Anterior cingulate cortex (tissue), 58 donors: ENCODE data around the gene NPVF.
A peak's percentile ranks its signal among the peaks of the same experiment; 100 is the strongest.

Source experiments
- DNase-seq, 58 donors: peaks; one replicate each; lab custom pipeline; 2025; lab: John Stamatoyannopoulos, UW

The NPVF gene

DNA sequence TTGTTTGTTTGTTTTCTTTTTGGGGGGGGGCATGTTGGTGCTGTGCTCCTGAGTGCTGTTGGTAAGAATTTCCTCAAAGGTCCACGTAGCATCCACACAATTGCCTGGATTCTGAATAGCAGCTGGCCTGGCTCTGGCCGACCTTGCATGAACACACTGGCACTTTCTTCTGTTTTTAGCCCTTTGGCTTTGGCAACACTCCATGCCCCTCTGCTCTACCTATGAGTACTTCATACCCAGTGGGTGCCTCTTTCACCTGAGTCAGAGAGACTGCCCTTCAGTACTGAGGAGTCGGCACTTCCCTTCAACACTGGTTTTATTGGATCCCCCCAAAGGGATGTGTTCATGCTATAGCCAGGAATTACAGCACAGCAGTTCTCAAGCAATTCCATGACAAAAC lies 7.2 kb upstream of the NPVF start:
- DNase-seq: no peak

DNA sequence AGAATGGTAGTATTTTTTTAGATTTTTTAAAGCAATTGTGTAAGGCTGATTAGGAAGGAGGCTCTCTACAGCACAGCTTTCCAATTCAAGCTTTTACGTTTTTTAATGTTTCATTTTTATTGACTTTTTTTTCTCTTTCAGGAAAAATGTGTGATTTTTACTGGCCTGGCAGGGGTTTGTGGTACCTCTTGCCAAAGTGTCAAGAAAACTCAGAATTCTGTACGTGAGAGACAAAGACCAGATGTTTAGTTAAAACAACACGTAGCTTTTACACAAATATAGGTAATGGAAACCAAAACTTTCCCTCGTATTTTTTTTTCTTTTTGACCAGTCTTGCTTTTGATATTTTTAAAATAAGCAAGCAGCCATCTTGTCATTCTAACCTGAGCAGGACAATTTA lies 6.0 kb upstream of the NPVF start:
- no peak for DNase-seq

DNA sequence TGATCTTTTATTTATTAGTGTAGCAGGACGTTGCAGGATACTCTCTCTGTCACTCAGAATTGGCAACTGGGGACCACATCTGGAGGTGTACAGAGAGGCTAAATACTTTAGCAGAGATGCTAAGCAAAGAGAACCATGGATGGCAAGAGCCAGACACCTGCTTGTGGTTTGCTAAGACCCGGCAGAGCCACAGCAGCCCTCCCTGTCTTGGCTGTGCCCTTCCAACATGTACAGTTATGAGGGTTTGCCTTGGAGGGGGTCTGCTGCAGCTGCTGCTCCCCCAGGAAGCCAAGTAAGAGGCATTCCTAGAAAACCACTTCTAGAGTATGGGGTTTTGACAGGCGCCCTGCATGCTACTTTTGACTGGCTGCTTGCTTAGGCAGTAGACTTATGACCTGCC lies 5.1 kb downstream of the NPVF start:
- no peak for DNase-seq

DNA sequence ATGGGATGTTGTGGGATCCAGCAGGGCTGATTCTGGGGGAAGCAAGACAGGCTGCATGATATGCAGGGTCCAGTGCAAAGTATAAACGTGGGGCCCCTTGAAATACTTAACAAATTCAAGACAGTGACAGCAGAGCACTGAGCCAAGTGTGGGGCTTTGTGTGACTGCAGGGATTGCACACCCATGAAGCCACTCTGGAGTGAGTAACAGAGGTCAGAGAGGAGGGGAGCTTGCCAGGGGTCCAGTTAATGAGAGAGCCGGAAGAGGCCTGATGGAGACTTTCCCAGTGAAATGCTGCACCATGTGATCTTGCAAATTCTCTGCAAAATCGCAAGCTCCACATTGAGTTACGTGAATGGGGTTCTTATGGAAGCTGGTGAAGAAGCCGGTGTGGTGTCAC lies 5.6 kb downstream of the NPVF start:
- no peak for DNase-seq

DNA sequence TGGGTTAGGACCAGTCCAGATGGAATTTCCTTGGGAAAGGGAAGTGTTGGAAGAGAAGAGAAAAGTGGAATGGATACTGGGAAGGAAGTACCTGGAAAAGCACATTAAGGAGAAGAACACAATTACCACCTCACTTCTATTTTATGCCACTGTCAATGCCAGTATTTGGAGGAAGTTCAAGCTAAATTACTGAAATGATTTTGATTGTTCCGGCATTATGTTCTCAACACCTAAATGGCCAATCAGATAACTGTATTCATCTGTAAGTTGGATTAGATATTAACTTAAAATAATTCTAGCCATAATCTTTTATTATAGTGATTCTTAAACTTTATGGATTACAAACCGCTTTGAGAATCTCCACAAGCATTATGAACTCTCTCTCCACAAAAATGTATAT lies 7.3 kb downstream of the NPVF start:
- DNase-seq: no peak

DNA sequence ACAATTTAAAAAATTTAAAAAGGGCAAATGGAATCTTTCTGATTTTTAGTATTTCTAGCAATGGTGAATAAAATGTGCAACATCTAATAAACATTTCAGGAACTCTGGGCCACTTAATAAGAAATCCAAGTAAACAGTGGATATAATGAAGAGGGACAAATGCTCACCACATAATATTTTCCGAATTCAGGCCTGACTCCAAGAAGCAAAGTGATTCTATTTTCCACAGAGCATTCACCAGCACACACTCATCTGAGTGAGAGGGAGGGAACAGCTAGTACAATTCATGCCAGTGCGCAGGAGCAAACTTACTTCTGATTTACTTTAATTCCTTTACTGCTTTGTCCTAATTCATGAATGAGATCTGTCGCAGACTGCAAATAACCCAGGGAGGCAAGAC lies 10.1 kb downstream of the NPVF start:
- DNase-seq: no peak

DNA sequence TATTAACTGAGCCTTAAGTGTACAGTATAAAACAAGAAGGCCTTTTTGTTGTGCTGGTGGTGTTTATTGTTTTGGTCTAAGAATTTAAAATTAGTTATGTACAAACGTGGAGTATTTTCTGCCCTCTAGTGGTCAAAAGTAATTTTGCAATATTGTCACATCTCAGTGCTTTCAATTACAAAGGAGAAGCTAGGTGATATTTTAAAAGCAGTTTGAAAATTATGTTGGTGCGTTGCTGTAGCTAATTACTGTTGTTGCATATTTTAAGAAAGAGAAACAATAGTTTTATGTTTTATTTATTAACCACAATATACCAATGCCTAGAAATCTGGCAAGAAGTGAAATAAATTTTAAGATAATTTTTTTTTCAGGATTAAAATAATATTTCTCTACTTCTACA lies 11.4 kb downstream of the NPVF start:
- peak in 2 of 58 donors; percentile 1 to 40 for DNase-seq

- DNase-seq: no peak
Measured at GRCh38 chr7:25215694-25216335, 12.5 kb downstream of the NPVF start.

GRCh38 chr7:25208525-25209221 lies 19.6 kb downstream of the NPVF start:
- no peak for DNase-seq

GRCh38 chr7:25207887-25208286 lies 20.4 kb downstream of the NPVF start:
- DNase-seq: no peak

- DNase-seq: no peak
Measured at GRCh38 chr7:25206765-25207164, 21.5 kb downstream of the NPVF start.

DNA sequence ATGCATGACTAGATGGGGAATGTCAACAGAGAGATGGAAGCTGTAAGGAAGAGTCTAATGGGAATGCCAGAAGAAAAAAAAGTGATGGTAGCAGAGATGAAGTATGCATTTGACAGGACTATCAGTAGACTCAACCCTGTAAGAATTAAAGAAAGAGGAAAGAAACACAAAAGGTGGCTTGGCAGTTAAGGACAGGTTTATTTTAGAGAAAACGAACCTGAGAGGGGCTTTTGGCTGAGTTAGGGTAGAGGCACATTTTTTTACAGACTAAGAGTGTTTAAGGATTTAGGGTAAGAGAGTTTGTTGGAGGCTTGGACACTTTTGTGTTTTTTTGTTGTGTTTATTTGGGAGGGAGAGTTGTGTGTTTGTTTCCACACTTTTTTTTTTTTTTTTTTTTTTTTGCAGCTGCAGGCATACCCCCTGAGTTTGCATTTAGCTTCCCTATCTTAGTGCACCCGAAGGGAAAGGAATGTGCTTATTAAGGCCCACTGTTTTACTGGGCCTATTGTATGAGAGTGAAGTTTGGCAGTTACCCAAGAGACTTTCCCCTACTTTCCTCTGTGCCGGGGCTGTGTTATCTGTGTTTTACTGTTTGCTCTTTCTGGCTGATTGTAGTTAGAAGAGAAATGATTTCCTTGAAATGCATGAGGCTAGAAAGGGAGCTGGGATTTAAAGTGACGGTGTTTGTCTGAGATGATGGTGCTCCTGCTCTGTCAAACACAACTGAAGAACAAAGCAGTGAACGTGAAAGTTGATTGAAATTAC lies 32.0 kb downstream of the NPVF start:
- no peak for DNase-seq

DNA sequence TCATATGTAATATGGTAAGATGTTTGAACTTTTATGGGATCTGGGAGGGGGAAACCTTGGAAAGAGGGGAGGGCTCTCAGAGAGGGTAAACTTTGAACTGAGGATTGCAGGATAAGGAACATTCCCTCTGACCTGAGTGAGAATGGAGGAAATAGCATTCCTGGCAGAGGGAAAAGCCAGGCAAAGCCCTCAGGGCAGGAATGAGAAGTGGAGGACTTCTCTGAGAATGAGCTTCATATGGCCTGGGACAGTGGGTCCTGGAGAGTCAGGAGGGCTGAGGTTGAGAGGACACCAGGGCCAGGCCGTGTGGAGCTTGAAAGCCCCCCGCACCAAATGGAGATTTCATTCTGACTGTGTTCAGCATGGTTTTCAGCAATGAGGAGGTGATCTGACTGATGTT lies 34.2 kb downstream of the NPVF start:
- no peak for DNase-seq

DNA sequence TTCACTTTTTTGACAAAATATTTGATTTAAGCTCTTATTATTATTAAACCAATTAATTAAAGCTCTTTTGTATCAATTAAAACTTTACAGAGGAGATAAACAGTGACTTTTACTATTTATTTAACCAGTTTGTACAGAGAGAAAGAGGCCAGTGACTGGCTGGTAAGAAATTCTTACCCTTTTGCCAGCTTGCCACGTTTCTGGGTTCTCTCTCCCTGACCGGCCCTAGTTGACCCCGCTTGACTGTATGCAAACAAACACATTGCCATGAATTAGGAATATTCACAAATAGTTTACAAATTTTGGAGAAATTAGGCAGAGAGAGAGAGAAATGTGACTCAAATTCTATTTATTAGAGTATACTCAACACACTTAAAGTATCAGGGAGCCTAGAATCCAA lies 36.2 kb downstream of the NPVF start:
- DNase-seq: no peak

- DNase-seq: no peak
Measured at GRCh38 chr7:25189197-25189596, 39.1 kb downstream of the NPVF start.

- no peak for DNase-seq
Measured at GRCh38 chr7:25187932-25188331, 40.4 kb downstream of the NPVF start.

GRCh38 chr7:25186436-25186835 lies 41.9 kb downstream of the NPVF start:
- DNase-seq: peak in 3 of 58 donors; percentile 15 to 22 (median 16)

GRCh38 chr7:25181532-25181931 lies 46.8 kb downstream of the NPVF start:
- no peak for DNase-seq

DNA sequence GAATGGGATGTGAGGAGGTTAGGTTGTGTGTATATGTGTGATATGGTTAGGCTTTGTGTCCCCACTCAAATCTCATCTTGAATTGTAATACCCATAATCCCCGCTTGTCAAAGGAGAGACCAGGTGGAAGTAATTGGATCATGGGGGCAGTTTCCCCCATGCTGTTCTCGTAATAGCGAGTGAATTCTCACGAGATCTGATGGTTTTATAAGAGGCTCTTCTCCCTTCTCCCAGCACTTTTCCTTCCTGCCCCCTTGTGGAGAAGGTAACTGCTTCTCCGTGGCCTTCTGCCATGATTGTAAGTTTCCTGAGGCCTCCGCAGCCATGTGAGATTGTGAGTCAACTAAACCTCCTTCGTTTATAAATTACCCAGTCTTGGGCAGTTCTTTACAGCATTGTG lies 47.3 kb downstream of the NPVF start:
- no peak for DNase-seq

DNA sequence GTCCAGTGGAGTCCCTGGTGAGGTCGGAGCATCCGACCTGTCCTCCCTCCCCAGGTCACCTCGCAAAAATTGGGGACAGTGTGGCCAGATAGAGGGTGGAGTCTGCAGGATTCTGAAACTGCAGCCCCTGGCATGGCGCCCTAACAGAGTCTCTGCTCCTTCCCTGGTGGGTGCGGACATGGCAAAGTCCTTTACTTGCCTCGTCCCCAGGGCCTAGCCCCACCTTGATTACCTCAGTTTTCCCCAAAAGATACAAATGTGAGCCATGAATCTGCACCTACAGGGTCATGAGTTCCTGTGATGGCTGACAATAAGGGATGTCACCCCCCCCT lies 47.7 kb downstream of the NPVF start:
- DNase-seq: no peak

DNA sequence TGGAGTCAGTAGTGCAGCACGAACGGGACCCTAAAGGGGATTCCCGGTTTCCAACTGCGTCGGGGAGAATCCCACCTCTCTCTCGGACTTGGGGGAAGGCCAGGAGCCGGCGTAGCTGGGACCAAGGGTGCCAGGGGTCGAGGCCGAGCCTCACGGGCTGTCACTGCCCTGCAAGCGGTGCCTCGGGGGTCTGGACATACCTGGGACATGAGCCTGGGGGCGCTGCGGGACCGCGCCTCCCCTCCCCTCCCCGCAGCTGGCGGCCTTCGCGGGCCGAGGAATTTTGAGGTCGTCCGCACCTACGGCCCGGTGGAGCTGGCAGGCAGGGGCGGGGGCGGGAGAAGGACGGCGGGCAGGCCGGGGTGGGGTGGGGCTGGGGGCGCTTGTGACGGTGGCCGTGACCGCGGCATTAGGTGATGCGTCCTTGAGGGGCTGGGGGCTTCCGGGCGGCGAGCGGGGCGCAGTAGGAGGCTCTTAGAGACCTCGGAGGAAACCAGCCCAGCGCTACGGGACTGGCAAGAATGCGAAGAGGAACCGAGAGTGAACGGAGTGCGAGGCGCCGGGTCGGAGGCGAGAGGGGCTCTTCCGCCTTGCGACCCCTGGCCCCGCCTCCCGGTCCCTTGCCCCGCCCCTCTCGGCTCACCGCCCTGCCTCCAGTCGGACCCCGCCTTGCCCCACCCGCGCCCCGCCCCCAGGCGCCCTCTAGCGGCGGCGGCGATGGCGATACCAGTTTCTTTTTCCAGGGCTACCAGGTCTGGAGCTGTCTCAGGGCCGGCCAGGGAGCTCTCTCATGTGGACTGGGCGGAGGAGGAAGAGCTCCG lies 48.3 kb downstream of the NPVF start:
- DNase-seq: peak; percentile 15 to 90 (median 81)
